SK-N-SH (cell line): ENCODE data around the gene ZBTB12. TPM values are rescaled to one million over a fixed set of nuclear protein-coding genes. Genes with fewer than 3 reads are reported as not detected.

ENCODE experiments used
- CTCF ChIA-PET: fragments of 300-600, 350-600 bp; formaldehyde crosslinking; extraction: SDS; loops from one replicate; lab custom pipeline; 2021; lab: Yijun Ruan, JAX
- POLR2A ChIA-PET: fragments of 350-600 bp; sonication (Branson Sonifier 250); formaldehyde crosslinking; extraction: SDS; loops from one replicate; lab custom pipeline; 2020; ENCODE audit warnings: antibody characterized with exemption, inconsistent platforms; lab: Yijun Ruan, JAX
- DNase-seq: peaks from one replicate; pipeline ENCODE4 v3.0.0; 2012
- H2AFZ ChIP-seq: fragments of 200-600 bp; sonication (generic); 2 replicates; pipeline ENCODE4 v1.8.1; 2016; ENCODE audit warnings: antibody characterized with exemption, mild to moderate bottlenecking, low read depth
- H3F3A ChIP-seq: fragments of 200-600 bp; sonication (generic); replicated peaks from 2 replicates; pipeline ENCODE3; 2016; ENCODE audit warnings: antibody characterized with exemption, mild to moderate bottlenecking; ENCODE audit not compliant: insufficient read depth
- H3K27ac ChIP-seq, 2 experiments: fragments of 200-500 bp in 1 of 2; fragments of 200-600 bp in 1 of 2; sonication (Bioruptor generic) in 1 of 2; sonication (generic), shearing (Covaris generic) in 1 of 2; 2 replicates each; pipeline versions ENCODE4 v1.5.1 to v1.6.1; 2014 to 2016; ENCODE audit warnings: low read depth in 2 of 2, inconsistent platforms in 1 of 2, low read length in 1 of 2, mild to moderate bottlenecking in 1 of 2, mixed read lengths in 1 of 2
- H3K27me3 ChIP-seq: fragments of 200-600 bp; sonication (generic), shearing (Covaris generic); 2 replicates; pipeline ENCODE4 v1.6.1; 2016; ENCODE audit warnings: mixed run types; ENCODE audit not compliant: insufficient read depth
- H3K36me3 ChIP-seq, 2 experiments: fragments of 200-500 bp in 1 of 2; fragments of 200-600 bp in 1 of 2; sonication (Bioruptor generic) in 1 of 2; sonication (generic) in 1 of 2; replicated peaks in 1 of 2; 2 replicates each; pipeline versions ENCODE3 to v1.5.1; 2014 to 2016; ENCODE audit warnings: low read length in 1 of 2, mild to moderate bottlenecking in 1 of 2; ENCODE audit not compliant: insufficient read depth in 2 of 2, control insufficient read depth in 1 of 2
- H3K4me1 ChIP-seq, 2 experiments: fragments of 200-500 bp in 1 of 2; fragments of 200-600 bp in 1 of 2; sonication (Bioruptor generic) in 1 of 2; sonication (generic), shearing (Covaris generic) in 1 of 2; 2 replicates each; pipeline versions ENCODE4 v1.5.1 to v1.6.1; 2014 to 2016; ENCODE audit warnings: low read depth in 1 of 2, low read length in 1 of 2, mixed run types in 1 of 2; ENCODE audit not compliant: insufficient read depth in 2 of 2, control insufficient read depth in 1 of 2
- H3K4me2 ChIP-seq: fragments of 200-600 bp; sonication (generic), shearing (Covaris generic); 2 replicates; pipeline ENCODE4 v1.6.1; 2017; ENCODE audit warnings: mixed run types
- H3K4me3 ChIP-seq, 2 experiments: fragments of 200-500 bp in 1 of 2; fragments of 200-600 bp in 1 of 2; sonication (Bioruptor generic) in 1 of 2; sonication (generic), shearing (Covaris generic) in 1 of 2; 2 replicates each; pipeline versions ENCODE4 v1.5.1 to v1.8.1; 2014 to 2016; ENCODE audit warnings: low read depth in 2 of 2, inconsistent platforms in 1 of 2, low read length in 1 of 2, mild to moderate bottlenecking in 1 of 2, mixed read lengths in 1 of 2, moderate library complexity in 1 of 2
- H3K79me2 ChIP-seq: fragments of 200-600 bp; sonication (generic); 2 replicates; pipeline ENCODE4 v1.8.1; 2017; ENCODE audit warnings: mild to moderate bottlenecking; ENCODE audit not compliant: insufficient read depth
- H3K9ac ChIP-seq: fragments of 200-600 bp; sonication (generic); 2 replicates; pipeline ENCODE4 v1.6.1; 2017; ENCODE audit warnings: mixed run types
- H3K9me2 ChIP-seq: fragments of 200-600 bp; sonication (generic); 2 replicates; pipeline ENCODE4 v1.6.1; 2017; ENCODE audit warnings: mixed run types
- H3K9me3 ChIP-seq: fragments of 200-600 bp; sonication (generic); 2 replicates; pipeline ENCODE4 v1.6.1; 2017; ENCODE audit warnings: mixed run types, mild to moderate bottlenecking, moderate library complexity
- H4K20me1 ChIP-seq: fragments of 200-600 bp; sonication (generic); 2 replicates; pipeline ENCODE4 v1.6.1; 2017; ENCODE audit warnings: mild to moderate bottlenecking, mixed run types; ENCODE audit not compliant: insufficient read depth
- CHD2 ChIP-seq: fragments of 150-350 bp; IDR thresholded peaks from 2 replicates; pipeline ENCODE4 v1.6.1; 2018; ENCODE audit warnings: low read length; ENCODE audit not compliant: partially characterized antibody
- FOSL2 ChIP-seq: IDR thresholded peaks from 2 replicates; pipeline ENCODE4 v1.4.0; 2012; ENCODE audit warnings: low read depth, mild to moderate bottlenecking, moderate library complexity, borderline replicate concordance
- FOXM1 ChIP-seq: IDR thresholded peaks from 2 replicates; pipeline ENCODE4 v1.4.0; 2012; ENCODE audit warnings: low read depth, mild to moderate bottlenecking
- GABPA ChIP-seq: IDR thresholded peaks from 2 replicates; pipeline ENCODE4 v1.4.0; 2012; ENCODE audit warnings: low read depth, mild to moderate bottlenecking
- GATA2 ChIP-seq: sonication (generic); formaldehyde crosslinking; IDR thresholded peaks from 2 replicates; pipeline ENCODE4 v1.5.0; 2020; ENCODE audit warnings: mild to moderate bottlenecking, missing genetic modification reagents
- MAX ChIP-seq: IDR thresholded peaks from 2 replicates; pipeline ENCODE4 v1.4.0; 2012; ENCODE audit warnings: low read depth
- MEF2A ChIP-seq: IDR thresholded peaks from 2 replicates; pipeline ENCODE4 v1.4.0; 2012; ENCODE audit warnings: low read depth, borderline replicate concordance
- NFIC ChIP-seq: IDR thresholded peaks from 2 replicates; pipeline ENCODE4 v1.4.0; 2012; ENCODE audit warnings: borderline replicate concordance
- NRF1 ChIP-seq: IDR thresholded peaks from 2 replicates; pipeline ENCODE4 v1.6.1; 2012; ENCODE audit warnings: low read depth, mild to moderate bottlenecking, low read length
- PBX3 ChIP-seq: IDR thresholded peaks from 2 replicates; pipeline ENCODE4; 2012
- RAD21 ChIP-seq: IDR thresholded peaks from 2 replicates; pipeline ENCODE4 v1.6.1; 2012; ENCODE audit warnings: mild to moderate bottlenecking, low read length
- RFX5 ChIP-seq: IDR thresholded peaks from 2 replicates; pipeline ENCODE4 v1.6.1; 2012; ENCODE audit warnings: mild to moderate bottlenecking, improper control_type of control experiment, low read length
- SIN3A ChIP-seq: IDR thresholded peaks from 2 replicates; pipeline ENCODE4 v1.6.1; 2012; ENCODE audit warnings: low read depth, mild to moderate bottlenecking, low read length, moderate library complexity, borderline replicate concordance
- SMC3 ChIP-seq: IDR thresholded peaks from 2 replicates; pipeline ENCODE4 v1.6.1; 2012; ENCODE audit warnings: low read depth, low read length, improper control_type of control experiment
- TAF1 ChIP-seq: IDR thresholded peaks from 2 replicates; pipeline ENCODE4 v1.6.1; 2012; ENCODE audit warnings: low read depth, mild to moderate bottlenecking, low read length, moderate library complexity, borderline replicate concordance
- TEAD4 ChIP-seq: IDR thresholded peaks from 2 replicates; pipeline ENCODE4 v1.4.0; 2012; ENCODE audit warnings: mild to moderate bottlenecking, borderline replicate concordance; ENCODE audit not compliant: insufficient read depth
- USF1 ChIP-seq: IDR thresholded peaks from 2 replicates; pipeline ENCODE4 v1.4.0; 2012; ENCODE audit warnings: low read depth, borderline replicate concordance
- USF2 ChIP-seq: fragments of 150-350 bp; IDR thresholded peaks from 2 replicates; pipeline ENCODE4 v1.6.1; 2017; ENCODE audit warnings: antibody characterized with exemption, low read length, low read depth, borderline replicate concordance
- YY1 ChIP-seq: IDR thresholded peaks from 2 replicates; pipeline ENCODE4 v1.4.0; 2012; ENCODE audit warnings: low read depth, mild to moderate bottlenecking
- ZBTB33 ChIP-seq: IDR thresholded peaks from 2 replicates; pipeline ENCODE4 v1.4.0; 2012; ENCODE audit warnings: low read depth, borderline replicate concordance
- WGBS: methylation state at CpG from one replicate; pipeline ENCODE4 v1.1.6; 2017; ENCODE audit warnings: low lambda C conversion rate; 5-methylcytosine and 5-hydroxymethylcytosine counted together
- polyA plus RNA-seq, 3 experiments: library from polyadenylated mRNA; depleted of rRNA; stranded (reverse); fragments of >200 nt; gene quantifications; 2 replicates each; pipeline ENCODE4 v1.2.3, GENCODE V29; 2012

The ZBTB12 gene
- polyA plus RNA-seq, 1 of the 3 experiments (the other 2 are of a cell fraction) = 8.3 TPM

GRCh38 chr6:31903957-31904356, 2.1 kb upstream of the ZBTB12 start:
- ChIA-PET POLR2A (no interaction called here), CTCF (interaction anchor here (0.9 to 3.1 kb wide), 2 partner anchors 15 to 49 kb away, joined by 3 to 9 read pairs; no protein-coding TSS in a partner anchor)
- Histone ChIP-seq H4K20me1 (no peaks in the 10 kb centered on the region), H3K4me1 (peaks cover 0 to 29% of the 10 kb centered on the region in 2 experiments; a peak in 1 of 4 replicates), H3K9ac (no peak overlapping the region), H3K4me3 (no peak overlapping the region), H3K36me3 (no peaks in the 10 kb centered on the region), H2AFZ (no peak overlapping the region), H3K79me2 (peaks cover 3% of the 10 kb centered on the region; the same call in 1 of the 2 replicates), H3K9me3 (no peaks in the 10 kb centered on the region), H3K27ac (no peak overlapping the region), H3K27me3 (no peaks in the 10 kb centered on the region), H3F3A (peaks cover 10% of the 10 kb centered on the region), H3K4me2 (no peak overlapping the region), H3K9me2 (no peaks in the 10 kb centered on the region)
- WGBS = 81% methylated on average over 3 of the region's 3 CpGs
- DNase-seq = no peak
- TF ChIP-seq SIN3A = no peak
- TF ChIP-seq RFX5 = no peak
- no peak for TF ChIP-seq CHD2
- no peak for TF ChIP-seq MAX
- TF ChIP-seq NFIC = no peak
- no peak for TF ChIP-seq TAF1
- no peak for TF ChIP-seq RAD21
- TF ChIP-seq GABPA = no peak
- no peak for TF ChIP-seq MEF2A
- no peak for TF ChIP-seq GATA2 (CRISPR knock-in tag)
- no peak for TF ChIP-seq USF2

GRCh38 chr6:31901415-31901952, 402 bp downstream of the ZBTB12 start:
- WGBS = under 1% methylated on average over 30 of the region's 45 CpGs
- H3K4me2 ChIP-seq = peak overlapping the region; percentile 77
- CTCF ChIA-PET = interaction anchor here (0.8 to 1.8 kb wide), 3 partner anchors 12 to 51 kb away, joined by 3 to 6 read pairs (median 4); no protein-coding TSS in a partner anchor

More at GRCh38 chr6:31901415-31901952, 402 bp downstream of the ZBTB12 start:
- Histone ChIP-seq H3K27me3 (no peaks in the 10 kb centered on the region), H3K4me3 (peak overlapping the region; percentile 60 to 67), H3K36me3 (no peaks in the 10 kb centered on the region), H3K9me3 (no peaks in the 10 kb centered on the region), H3K27ac (peak overlapping the region; percentile 17 to 92; a peak in 3 of 4 replicates), H3K9me2 (no peaks in the 10 kb centered on the region), H3K9ac (peak overlapping the region; percentile 62; the same call in 1 of the 2 replicates), H4K20me1 (no peaks in the 10 kb centered on the region), H3K79me2 (peaks cover 19% of the 10 kb centered on the region; the same call in 1 of the 2 replicates), H3K4me1 (peaks cover 5 to 36% of the 10 kb centered on the region in 2 experiments), H2AFZ (peak overlapping the region; percentile 22; the same call in 1 of the 2 replicates), H3F3A (peaks cover 13% of the 10 kb centered on the region)
- DNase-seq = peak; percentile 83
- TF ChIP-seq ZBTB33 (no peak), MEF2A (no peak; the same call in 1 of the 2 replicates), MAX (0 out of 2 replicates have a peak, but pooled peaks have one; percentile 3), YY1 (no peak), FOXM1 (no peak), RAD21 (no peak), RFX5 (no peak), NRF1 (no peak), PBX3 (peak; percentile 12; the same call in 1 of the 2 replicates), USF1 (no peak), FOSL2 (no peak), TEAD4 (no peak), SMC3 (no peak)
- POLR2A ChIA-PET = interaction anchor here (0.6 to 1.2 kb wide), 5 partner anchors 8 to 1213 kb away, joined by 3 to 4 read pairs (median 3); partner anchors contain the start of gene DXO
